Kidney (tissue), 14 donors: Measurements from ENCODE around the gene MAN2A2. TPM values are rescaled to one million over a fixed set of nuclear protein-coding genes. Genes with fewer than 3 reads are reported as not detected.

ENCODE experiments used
- DNase-seq, 5 donors: peaks; one replicate each; pipeline ENCODE4 v3.0.0-alpha.2; 2013 to 2020
- FAIRE-seq: peaks from 2 replicates; lab custom pipeline; 2012; peaks lifted over from hg19 to GRCh38; lab: Jason Lieb, UNC
- H3K27ac ChIP-seq, 2 donors: one replicate each; pipeline ENCODE4 v1.7.0; 2013; ENCODE audit warnings: low read depth in 2 of 2, low read length in 2 of 2, inconsistent platforms in 1 of 2
- H3K27me3 ChIP-seq: one replicate; pipeline ENCODE4 v1.7.1; 2013; ENCODE audit warnings: low read length, inconsistent platforms; ENCODE audit not compliant: control insufficient read depth, insufficient read depth
- H3K36me3 ChIP-seq, 3 donors: one replicate each; pipeline versions ENCODE4 v1.7.0 to v1.7.1; 2013; ENCODE audit warnings: low read length in 3 of 3, control low read depth in 1 of 3, inconsistent platforms in 1 of 3; ENCODE audit not compliant: insufficient read depth in 3 of 3, control insufficient read depth in 2 of 3
- H3K4me1 ChIP-seq, 3 donors: one replicate each; pipeline versions ENCODE4 v1.7.0 to v1.7.1; 2013; ENCODE audit warnings: low read length in 3 of 3, inconsistent platforms in 1 of 3, low read depth in 1 of 3; ENCODE audit not compliant: control insufficient read depth in 2 of 3, insufficient read depth in 2 of 3
- H3K4me3 ChIP-seq, 3 donors: one replicate each; pipeline versions ENCODE4 v1.7.0 to v1.8.1; 2013; ENCODE audit warnings: low read length in 3 of 3, control low read depth in 1 of 3, inconsistent platforms in 1 of 3
- H3K9ac ChIP-seq, 3 donors: one replicate each; pipeline versions ENCODE4 v1.7.0 to v1.7.1; 2013; ENCODE audit warnings: low read length in 3 of 3, control low read depth in 1 of 3, inconsistent platforms in 1 of 3
- H3K9me3 ChIP-seq, 3 donors: one replicate each; pipeline versions ENCODE4 v1.7.0 to v1.7.1; 2013; ENCODE audit warnings: low read length in 3 of 3, control low read depth in 1 of 3, inconsistent platforms in 1 of 3; ENCODE audit not compliant: control insufficient read depth in 2 of 3, insufficient read depth in 1 of 3
- CTCF ChIP-seq: IDR thresholded peaks from 3 replicates; pipeline ENCODE4 v1.5.1; 2012; ENCODE audit warnings: mild to moderate bottlenecking, moderate library complexity, borderline replicate concordance; ENCODE audit not compliant: insufficient read depth; ENCODE audit errors: extremely low read depth
- intact Hi-C: fragments of 100-400 bp; cut with DNase I; formaldehyde crosslinking; loops from one replicate; pipeline ENCODE4 v1.11.1; 2022
- polyA plus RNA-seq: library from polyadenylated mRNA; stranded (reverse); fragments of 350-450 nt; fragmentation: Illumina TruSeq; extraction: RNeasy Lipid Tissue Mini Kit (QIAGEN cat#74804); gene quantifications from one replicate; pipeline ENCODE4 v1.2.3, GENCODE V29; 2014; ENCODE audit warnings: low read depth, low replicate concordance; ENCODE audit not compliant: insufficient read depth
- total RNA-seq: library from RNA; stranded (reverse); fragmentation: NEBNext Ultra II Directional; extraction: Animal tissue kit (Norgen Biotek cat#: 25700); gene quantifications from one replicate; pipeline ENCODE4 v1.2.1, GENCODE V29; 2021
- donor health status: control.
- donor health status: control.
- donor health status: control.
- donor health status: control.
- donor health status: control.
- donor health status: DM: yes; HTN: yes; CAD: no.
- donor health status: Normal renal cell carcinoma (clear cell type).

The MAN2A2 gene
- total and polyA plus RNA-seq, 2 donors from 2014 or later: 11.4 to 56.3 TPM

GRCh38 chr15:90889313-90889730 is 13.8 kb upstream of the MAN2A2 start:
- DNase-seq: no peak

GRCh38 chr15:90889736-90890456 is 13.2 kb upstream of the MAN2A2 start:
- Histone ChIP-seq H3K4me3 (no peak overlapping the region), H3K9ac (no peak overlapping the region), H3K4me1 (peaks cover 0 to 10% (median 0%) of the 10 kb centered on the region in 3 donors), H3K9me3 (no peaks in the 10 kb centered on the region), H3K27ac (no peak overlapping the region), H3K36me3 (peaks cover 0 to 5% (median 4%) of the 10 kb centered on the region in 3 donors), H3K27me3 (no peaks in the 10 kb centered on the region)
- no peak for FAIRE-seq
- TF ChIP-seq CTCF: no peak
- intact Hi-C loops: no loop called here
- peak in 1 of 5 donors; percentile 68 for DNase-seq

More at GRCh38 chr15:90889313-90889730, 13.8 kb upstream of the MAN2A2 start:
- Histone ChIP-seq H3K27ac (no peak overlapping the region), H3K9ac (no peak overlapping the region), H3K9me3 (no peaks in the 10 kb centered on the region), H3K36me3 (peaks cover 0 to 5% (median 4%) of the 10 kb centered on the region in 3 donors), H3K27me3 (no peaks in the 10 kb centered on the region), H3K4me3 (no peak overlapping the region), H3K4me1 (peaks cover 0 to 13% (median 0%) of the 10 kb centered on the region in 3 donors)
- intact Hi-C loops: no loop called here
- FAIRE-seq: no peak
- no peak for TF ChIP-seq CTCF

GRCh38 chr15:90890839-90891238 is 12.3 kb upstream of the MAN2A2 start:
- TF ChIP-seq CTCF: no peak

More at GRCh38 chr15:90890839-90891238, 12.3 kb upstream of the MAN2A2 start:
- H3K9me3 ChIP-seq: no peaks in the 10 kb centered on the region
- FAIRE-seq (no peak), DNase-seq (peak in 1 of 5 donors; percentile 73)
- no peaks in the 10 kb centered on the region for H3K27me3 ChIP-seq
- peaks cover 0 to 1% (median 0%) of the 10 kb centered on the region in 3 donors for H3K4me1 ChIP-seq
- intact Hi-C loops: no loop called here
- H3K9ac ChIP-seq: no peak overlapping the region
- peaks cover 0 to 5% (median 4%) of the 10 kb centered on the region in 3 donors for H3K36me3 ChIP-seq
- H3K4me3 ChIP-seq: no peak overlapping the region
- no peak overlapping the region for H3K27ac ChIP-seq
